GM12801 (cell line): Measurements from ENCODE around the gene DNAH8.

ENCODE experiments used
- TF ChIP-seq, protein P1 (sequence below): IDR thresholded peaks from one replicate; pipeline ENCODE4 v1.5.1; 2011; ENCODE audit warnings: control low read depth; ENCODE audit not compliant: insufficient read length; ENCODE audit errors: extremely low read depth

Gene DNAH8

DNA sequence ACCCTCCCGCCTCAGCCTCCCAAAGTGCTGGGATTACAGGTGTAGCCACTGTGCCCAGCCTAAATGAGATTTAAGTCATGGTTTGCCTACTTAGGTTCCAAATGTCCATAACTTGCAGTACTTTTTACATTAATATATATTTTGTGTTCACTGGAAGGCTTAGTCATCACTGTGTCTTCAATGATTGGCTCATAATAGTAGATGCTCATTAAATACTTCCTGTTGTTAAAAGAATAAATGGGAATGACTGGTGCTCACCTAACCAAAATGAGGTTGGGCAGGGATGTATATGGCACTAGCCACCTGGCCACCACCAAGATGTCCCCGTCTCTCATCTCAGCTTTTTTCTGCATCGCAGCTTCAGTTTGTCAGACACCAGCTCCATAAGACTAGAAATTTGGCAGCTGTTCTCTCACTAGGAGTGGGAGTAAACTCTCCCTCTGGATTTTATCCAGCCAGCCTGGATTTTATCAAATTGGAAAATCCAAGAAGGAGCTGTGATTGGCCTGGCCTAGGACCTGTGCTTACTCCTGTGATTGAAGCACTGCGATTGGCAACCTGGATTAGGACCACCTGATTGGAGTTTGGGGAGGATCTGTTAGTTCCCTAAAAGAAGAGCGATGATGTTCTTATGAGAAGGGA lies 11.0 kb upstream of the DNAH8 start:
- TF ChIP-seq, protein P1, sequence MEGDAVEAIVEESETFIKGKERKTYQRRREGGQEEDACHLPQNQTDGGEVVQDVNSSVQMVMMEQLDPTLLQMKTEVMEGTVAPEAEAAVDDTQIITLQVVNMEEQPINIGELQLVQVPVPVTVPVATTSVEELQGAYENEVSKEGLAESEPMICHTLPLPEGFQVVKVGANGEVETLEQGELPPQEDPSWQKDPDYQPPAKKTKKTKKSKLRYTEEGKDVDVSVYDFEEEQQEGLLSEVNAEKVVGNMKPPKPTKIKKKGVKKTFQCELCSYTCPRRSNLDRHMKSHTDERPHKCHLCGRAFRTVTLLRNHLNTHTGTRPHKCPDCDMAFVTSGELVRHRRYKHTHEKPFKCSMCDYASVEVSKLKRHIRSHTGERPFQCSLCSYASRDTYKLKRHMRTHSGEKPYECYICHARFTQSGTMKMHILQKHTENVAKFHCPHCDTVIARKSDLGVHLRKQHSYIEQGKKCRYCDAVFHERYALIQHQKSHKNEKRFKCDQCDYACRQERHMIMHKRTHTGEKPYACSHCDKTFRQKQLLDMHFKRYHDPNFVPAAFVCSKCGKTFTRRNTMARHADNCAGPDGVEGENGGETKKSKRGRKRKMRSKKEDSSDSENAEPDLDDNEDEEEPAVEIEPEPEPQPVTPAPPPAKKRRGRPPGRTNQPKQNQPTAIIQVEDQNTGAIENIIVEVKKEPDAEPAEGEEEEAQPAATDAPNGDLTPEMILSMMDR = no peak

DNA sequence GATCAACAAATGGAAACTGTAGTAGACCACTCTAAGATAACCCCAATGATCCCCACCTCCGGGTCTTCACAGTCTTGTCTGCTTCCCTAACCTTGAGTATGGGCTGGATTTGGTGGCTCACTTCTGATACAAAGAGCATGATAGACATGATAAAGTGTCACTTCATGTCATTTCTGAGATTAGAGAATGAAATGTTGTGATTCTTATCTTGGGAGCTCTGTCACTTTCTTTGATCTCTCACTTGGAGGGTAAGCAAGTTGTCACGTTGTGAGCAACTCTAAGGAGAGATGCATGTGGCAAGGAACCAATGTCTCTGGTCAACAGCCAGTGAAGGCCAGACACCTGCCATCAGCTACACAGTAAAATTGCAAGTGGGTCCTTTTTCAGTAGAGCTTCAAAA lies 9.2 kb upstream of the DNAH8 start:
- TF ChIP-seq, protein P1 = no peak

DNA sequence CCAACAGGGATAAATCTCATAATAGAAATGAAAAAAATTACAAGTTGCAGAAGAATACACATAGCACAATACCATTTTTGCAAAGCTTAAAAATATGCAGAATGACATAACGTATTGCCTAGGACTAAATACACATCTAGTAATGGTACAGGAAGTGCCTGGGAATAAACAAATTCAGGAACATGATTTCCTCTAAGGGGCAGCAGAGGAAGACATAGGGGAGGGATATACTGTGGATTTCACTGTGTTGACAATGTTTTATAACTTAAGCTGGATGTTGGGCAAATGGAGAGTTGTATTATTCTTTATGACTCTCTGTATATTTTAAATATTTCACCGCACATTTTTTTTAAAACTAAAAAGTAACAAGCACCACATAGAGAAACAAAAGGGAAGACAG lies 6.6 kb upstream of the DNAH8 start:
- TF ChIP-seq, protein P1 = no peak

DNA sequence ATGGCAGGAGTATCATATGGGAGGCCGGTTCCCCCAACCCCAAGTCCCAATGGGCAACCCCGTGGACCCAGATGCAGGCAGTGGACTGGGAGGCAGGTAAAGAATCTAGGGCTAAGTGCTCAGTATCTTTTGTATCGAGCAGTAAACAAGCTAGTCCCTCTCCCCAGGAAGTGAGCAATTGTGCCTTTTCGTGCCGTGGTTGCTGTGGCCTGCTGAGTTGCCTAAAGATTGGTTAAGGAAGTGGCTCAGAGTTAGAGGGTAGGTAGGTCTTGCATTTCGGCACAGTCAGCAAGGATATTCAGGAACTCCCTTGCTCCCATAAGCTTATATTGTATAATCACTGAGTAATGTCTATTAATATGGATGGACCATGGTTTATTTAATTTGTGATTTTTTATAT lies 1.3 kb upstream of the DNAH8 start:
- TF ChIP-seq, protein P1 = no peak

DNA sequence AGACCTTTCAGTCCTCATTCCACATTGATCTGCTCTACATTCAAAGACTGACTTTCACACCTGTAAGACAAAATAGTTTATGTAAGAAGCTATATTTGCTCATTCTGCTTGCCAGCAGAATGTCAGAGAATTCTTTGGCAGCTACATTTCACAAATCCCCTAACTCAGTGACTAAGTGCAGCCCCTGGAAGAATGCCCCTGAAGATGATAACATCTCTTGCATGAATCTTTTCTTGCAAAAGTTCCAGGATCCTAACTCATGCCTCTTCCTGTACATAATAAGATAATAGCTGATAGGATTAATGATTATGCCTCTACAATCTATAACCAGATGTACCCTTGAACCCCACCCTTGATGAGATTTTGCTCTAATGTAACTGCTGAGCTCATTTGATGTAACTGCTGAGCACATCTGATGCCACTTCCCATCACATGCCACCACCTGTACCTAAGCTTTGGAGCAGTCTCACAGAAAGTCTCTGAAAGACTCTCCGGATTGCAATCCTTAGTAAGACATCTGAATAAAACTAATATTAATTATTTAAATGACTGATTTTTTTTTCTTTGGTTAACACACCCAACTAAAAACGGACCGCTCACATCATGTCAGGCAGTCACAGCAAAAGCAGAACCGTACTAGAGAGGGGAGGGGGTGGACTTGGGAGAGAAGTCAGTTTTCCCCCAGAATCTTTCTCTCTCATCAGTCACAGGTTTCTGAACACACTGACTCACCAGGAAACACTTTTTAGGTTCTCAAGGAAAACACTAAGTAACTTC lies 684 bp upstream of the DNAH8 start:
- TF ChIP-seq, protein P1 = no peak

DNA sequence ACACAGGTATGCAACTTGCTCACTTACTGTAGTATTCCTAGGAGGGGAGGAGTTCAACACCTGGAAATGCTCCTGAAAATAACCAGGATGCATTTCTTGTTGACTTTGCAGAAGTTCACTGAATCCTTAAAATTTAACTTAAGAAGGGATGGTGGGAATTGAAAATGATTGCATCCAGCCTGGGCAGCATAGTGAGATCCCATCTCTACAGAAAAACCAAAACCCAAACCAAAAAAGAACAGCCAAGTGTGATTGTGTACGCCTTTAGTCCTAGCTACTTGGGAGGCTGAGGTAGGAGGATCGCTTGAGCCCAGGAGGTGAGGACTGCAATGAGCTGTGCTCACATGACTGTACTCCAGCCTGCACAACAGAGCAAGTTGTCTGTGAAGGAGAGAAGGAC lies 1.7 kb downstream of the DNAH8 start:
- TF ChIP-seq, protein P1 = no peak

DNA sequence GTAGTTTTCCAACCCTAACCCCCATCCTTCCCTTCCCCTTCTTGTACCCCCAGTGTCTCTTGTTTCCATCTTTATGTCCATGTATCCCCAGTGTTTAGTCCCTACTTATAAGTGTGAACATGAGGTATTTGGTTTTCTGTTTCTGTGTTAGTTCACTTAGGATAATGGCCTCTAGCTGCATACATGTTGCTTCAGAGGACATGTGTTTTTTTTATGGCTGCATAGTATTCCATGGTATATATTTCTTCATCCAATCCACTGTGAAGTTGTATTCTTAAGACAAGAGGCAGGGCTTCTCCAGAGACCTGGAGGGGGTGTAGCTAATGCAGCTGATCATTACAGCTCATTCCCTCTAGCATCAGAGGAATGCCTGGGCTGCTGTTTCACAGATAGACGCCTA lies 4.2 kb downstream of the DNAH8 start:
- TF ChIP-seq, protein P1 = no peak
